COLO668 (cell line): ENCODE measurements around the gene PTPRF.

ENCODE experiments used
- DNase-seq: peaks from one replicate; lab custom pipeline; 2025; ENCODE audit not compliant: unreplicated experiment; lab: John Stamatoyannopoulos, UW

PTPRF gene

DNA sequence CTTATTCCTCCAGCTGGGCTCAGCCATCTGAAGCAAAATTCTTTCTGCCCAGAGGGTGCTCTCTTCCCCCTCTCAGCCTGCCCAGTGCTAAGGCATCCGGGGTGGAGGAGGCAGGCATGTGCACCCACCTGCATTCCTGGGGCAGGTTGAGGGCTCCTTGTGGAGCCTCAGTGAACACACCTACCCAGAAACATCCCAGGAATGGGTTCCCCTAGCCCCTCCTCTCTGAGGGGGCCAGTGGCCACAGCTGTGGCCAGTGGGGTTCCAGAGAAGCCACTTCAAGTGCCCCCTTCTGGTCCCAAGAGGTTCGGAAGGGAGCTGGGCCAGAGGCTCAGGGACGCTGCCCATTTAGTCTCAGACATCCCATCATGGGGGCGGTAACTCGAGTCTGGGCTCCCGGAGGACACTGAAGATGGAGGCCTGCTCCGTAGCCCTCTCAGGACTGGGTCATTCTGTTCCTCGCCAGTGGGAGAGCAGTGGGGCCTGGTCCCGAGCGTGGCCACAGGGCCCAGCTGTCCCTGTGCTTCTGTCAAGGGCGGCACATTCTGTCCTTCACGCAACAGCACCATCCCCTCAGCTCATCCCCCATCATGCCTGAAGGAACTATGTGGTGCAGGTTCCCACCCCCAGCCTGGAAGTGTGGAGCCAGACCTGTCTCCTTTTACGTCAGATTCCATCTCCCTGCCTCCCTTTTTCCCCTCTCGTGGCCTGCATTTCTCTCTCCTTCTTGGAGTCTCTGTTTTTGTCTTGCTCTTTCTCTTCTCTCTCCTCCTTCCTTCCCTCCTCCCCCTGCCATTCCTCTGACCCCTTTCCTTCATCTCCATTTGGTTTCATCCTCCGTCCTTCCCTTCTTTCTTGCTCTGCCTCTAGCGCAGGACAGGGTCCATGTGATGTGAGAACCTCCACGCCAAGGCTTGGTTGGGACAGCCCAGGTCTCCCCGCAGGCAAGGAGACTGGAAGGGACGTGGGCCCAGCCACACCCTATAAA, 69.6 kb downstream of the PTPRF start:
- no peak for DNase-seq

DNA sequence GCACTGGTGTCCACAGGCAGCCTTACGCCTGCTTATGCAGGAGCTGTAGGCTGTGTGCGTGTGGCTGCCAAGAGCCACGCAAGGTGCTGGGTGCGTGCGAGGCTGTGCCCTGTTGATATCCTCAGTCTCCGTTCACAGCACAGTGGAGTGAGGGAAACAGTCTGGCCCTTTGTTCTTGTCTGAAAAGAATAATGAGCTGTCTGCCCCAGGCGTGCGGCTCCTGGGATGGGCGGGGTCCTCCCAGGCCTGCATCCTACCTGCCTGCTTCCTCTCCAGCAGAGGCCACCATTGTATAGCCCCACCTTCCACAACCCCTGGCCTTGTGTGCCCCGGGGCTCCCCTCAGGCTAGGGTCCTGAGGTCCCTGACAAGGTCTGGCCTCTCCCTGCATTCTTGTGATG, 72.3 kb downstream of the PTPRF start:
- peak; percentile 25 for DNase-seq

- DNase-seq: no peak
Measured at GRCh38 chr1:43604192-43604591, 73.5 kb downstream of the PTPRF start.

DNA sequence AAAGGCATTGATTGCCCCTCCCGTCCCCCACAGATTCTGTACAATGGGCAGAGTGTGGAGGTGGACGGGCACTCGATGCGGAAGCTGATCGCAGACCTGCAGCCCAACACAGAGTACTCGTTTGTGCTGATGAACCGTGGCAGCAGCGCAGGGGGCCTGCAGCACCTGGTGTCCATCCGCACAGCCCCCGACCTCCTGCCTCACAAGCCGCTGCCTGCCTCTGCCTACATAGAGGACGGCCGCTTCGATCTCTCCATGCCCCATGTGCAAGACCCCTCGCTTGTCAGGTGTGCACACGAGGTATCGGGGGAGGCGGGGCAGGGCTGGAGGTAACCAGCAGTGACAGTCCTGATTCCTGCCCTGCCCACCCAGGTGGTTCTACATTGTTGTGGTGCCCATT, 74.5 kb downstream of the PTPRF start:
- no peak for DNase-seq

GRCh38 chr1:43605766-43606165, 75.1 kb downstream of the PTPRF start:
- DNase-seq: no peak

GRCh38 chr1:43606624-43607023, 75.9 kb downstream of the PTPRF start:
- no peak for DNase-seq

DNA sequence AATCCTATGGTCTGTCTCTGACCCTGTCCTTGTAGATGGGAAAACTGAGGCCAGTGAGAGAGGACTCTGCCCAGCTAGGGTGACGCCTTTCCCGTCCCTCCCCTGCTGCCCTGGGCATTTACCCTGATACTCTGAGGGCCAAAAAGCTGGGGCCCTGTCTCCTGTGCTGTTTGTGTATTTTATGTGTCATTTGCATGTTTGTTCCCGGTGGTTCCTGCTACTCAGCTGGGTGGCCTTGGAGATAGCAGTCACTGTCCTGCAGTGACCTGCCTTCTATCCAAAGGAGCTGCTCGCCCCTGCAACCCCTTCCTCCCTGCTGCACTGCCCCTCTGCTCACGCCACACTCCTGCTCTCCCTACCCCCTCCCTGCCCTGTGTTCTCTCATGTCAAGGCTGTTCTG, 78.1 kb downstream of the PTPRF start:
- DNase-seq: no peak

- DNase-seq: no peak
Measured at GRCh38 chr1:43610339-43610738, 79.7 kb downstream of the PTPRF start.

DNA sequence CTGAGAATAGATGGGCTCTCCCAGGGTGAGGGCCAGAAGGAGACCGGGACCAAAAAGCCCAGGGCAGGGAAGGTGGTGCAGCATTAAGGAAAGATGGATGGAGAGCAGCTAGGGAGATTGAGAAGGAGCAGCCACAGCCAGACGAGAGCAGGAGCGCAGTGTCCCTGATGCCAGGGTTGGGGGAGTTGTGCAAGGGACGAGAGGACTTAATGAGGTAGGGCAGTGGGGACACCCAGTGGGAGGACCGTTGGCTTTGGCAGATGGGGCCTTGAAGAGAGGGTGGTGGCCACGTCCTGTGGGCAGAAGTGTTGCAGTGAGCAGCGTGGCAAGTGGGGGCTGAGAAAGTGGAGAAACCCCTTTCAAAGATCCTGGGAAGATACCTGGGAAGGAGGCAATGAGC, 81.3 kb downstream of the PTPRF start:
- no peak for DNase-seq

GRCh38 chr1:43612406-43612805, 81.7 kb downstream of the PTPRF start:
- no peak for DNase-seq

DNA sequence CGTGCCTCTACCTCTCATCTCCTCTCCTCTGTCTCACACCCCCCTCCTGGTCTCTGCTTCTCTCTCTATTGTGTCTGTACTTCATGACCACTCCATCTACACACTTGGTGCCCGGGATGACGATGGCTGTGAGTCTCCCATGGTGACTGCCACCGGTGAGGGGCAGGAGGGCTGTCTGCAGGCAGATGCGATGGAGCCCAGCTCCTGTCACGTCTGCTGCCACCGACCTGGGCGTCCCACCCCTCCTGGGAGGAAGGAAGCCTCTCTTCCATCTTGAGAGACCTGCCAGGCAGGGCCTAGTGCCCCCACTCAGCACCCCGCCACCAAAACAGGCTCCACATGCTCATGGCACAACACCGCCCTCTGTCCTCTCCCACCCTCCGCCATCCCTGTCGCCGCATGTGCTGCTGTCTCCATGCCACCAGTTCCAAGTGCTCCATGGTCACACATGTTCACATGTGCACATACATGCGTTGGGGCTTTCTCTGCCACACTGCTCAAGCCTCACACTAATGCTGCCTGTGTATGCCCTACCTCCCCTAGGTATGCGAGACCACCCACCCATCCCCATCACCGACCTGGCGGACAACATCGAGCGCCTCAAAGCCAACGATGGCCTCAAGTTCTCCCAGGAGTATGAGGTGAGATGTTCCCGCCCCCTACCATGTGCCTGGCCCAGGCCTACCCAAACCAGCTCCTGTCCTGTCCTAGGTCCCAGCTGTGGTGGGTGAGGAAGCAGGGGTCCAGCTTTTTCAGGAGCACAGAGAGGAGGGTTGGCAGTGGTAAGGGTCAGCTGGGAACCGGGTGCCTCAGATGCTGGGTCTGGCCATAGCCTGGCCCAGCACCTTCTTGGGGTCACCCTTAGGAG, 82.6 kb downstream of the PTPRF start:
- DNase-seq: no peak

DNA sequence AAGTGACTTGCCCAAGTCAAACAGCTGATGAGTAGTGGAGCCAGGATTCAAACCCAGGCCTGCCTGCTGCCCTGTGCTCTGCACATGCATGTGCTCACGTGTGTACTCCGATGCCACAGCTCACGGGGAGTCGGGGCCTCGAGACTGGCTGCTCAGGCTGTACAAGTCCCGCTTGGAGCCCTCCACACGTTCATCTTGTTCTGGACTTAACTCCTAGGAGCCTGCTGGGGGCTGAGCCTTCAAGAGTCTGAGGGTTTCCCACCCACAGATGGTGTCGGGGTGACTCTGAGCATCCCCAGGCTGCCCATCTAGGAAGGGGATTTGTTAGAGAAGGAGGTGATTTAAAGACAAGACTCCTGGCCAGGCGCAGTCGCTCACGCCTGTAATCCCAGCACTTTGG, 83.5 kb downstream of the PTPRF start:
- no peak for DNase-seq

GRCh38 chr1:43614891-43615290, 84.2 kb downstream of the PTPRF start:
- no peak for DNase-seq

DNA sequence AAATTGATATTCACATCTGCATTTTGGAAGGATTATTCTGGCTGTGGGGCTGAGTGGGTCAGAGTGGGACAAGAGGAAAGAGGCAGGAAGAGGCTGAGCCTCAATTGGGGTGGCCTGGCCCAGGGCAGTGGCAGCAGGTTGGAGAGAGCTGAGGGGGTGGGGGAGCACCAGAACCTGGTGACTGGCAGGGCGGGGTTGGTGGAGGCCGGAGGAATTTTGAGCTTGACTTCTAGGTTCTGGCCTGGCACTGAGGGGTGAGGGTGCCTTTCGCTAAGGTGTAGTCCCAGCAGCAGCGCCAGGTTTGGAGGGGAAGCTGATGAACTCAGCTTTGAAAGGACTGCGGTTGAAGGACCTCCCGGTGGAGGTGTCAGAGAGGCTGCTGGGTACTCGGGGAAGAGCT, 85.7 kb downstream of the PTPRF start:
- DNase-seq: no peak

- DNase-seq: no peak
Measured at GRCh38 chr1:43617011-43617410, 86.3 kb downstream of the PTPRF start.

GRCh38 chr1:43617668-43618067, 87.0 kb downstream of the PTPRF start:
- DNase-seq: no peak

- no peak for DNase-seq
Measured at GRCh38 chr1:43618521-43619313, 88.0 kb downstream of the PTPRF start.

DNA sequence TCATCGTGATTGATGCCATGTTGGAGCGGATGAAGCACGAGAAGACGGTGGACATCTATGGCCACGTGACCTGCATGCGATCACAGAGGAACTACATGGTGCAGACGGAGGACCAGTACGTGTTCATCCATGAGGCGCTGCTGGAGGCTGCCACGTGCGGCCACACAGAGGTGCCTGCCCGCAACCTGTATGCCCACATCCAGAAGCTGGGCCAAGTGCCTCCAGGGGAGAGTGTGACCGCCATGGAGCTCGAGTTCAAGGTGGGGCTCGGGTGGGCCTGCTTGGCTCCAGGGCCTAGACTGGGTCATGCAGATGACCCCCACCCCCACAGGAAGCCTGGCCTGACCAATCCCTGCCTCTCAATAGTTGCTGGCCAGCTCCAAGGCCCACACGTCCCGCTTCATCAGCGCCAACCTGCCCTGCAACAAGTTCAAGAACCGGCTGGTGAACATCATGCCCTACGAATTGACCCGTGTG, 88.7 kb downstream of the PTPRF start:
- DNase-seq: no peak

GRCh38 chr1:43619996-43620920, 89.6 kb downstream of the PTPRF start:
- DNase-seq: no peak

- DNase-seq: no peak
Measured at GRCh38 chr1:43620956-43621355, 90.3 kb downstream of the PTPRF start.
